Keratinocyte (primary cell): ENCODE measurements around the gene RAB11FIP2.

Experiments
- EZH2 ChIP-seq: IDR thresholded peaks from one replicate; pipeline ENCODE4 v1.6.1; 2012; ENCODE audit warnings: inconsistent platforms, mild to moderate bottlenecking, low read length, moderate library complexity
- TF ChIP-seq, protein P1 (sequence below), 3 experiments: IDR thresholded peaks in 1 of 3; conservative IDR thresholded peaks in 1 of 3; optimal IDR thresholded peaks in 1 of 3; 2 replicates in 2 of 3; 3 replicates in 1 of 3; pipeline versions ENCODE3 to v1.5.1; 2011; ENCODE audit warnings: low read length in 3 of 3, mild to moderate bottlenecking in 3 of 3, moderate library complexity in 2 of 3, control low read depth in 1 of 3, inconsistent platforms in 1 of 3; ENCODE audit not compliant: insufficient read depth in 2 of 3; ENCODE audit errors: extremely low read depth in 1 of 3

DNA sequence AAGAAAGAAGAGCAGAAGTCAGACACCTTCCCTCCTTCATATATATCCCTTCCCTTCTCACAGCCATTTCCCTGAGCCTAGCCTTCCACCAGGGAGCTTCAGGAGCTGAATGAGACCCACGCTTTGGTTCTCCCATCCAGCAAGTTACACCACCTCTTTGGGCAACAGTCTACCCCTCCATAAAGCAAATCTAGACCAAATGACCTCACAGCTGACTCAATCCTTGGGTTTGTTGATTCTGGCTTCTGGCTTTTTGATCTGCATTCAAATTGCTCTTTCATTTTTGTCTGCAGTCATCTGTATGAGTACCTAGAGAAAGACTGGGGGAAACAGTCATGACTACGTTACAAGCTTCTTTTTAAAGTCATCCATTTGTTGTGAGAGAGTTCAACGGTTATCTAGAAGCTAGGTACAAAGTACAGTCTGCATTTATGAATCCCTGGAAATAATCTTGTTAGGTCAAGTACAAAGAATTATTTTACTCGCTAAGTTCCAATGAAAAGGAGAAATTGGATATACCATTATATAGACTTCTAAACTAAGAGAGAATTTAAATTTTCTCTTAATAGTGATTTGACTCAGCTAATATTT lies 86.3 kb downstream of the RAB11FIP2 start:
- no peak for TF ChIP-seq EZH2
- TF ChIP-seq, protein P1, sequence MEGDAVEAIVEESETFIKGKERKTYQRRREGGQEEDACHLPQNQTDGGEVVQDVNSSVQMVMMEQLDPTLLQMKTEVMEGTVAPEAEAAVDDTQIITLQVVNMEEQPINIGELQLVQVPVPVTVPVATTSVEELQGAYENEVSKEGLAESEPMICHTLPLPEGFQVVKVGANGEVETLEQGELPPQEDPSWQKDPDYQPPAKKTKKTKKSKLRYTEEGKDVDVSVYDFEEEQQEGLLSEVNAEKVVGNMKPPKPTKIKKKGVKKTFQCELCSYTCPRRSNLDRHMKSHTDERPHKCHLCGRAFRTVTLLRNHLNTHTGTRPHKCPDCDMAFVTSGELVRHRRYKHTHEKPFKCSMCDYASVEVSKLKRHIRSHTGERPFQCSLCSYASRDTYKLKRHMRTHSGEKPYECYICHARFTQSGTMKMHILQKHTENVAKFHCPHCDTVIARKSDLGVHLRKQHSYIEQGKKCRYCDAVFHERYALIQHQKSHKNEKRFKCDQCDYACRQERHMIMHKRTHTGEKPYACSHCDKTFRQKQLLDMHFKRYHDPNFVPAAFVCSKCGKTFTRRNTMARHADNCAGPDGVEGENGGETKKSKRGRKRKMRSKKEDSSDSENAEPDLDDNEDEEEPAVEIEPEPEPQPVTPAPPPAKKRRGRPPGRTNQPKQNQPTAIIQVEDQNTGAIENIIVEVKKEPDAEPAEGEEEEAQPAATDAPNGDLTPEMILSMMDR (optimal IDR thresholded peaks at IDR 0.05 in 1 of 3, IDR thresholded peaks at IDR 0.05 in 1 of 3, conservative IDR thresholded peaks at IDR 0.05 in 1 of 3; ENCODE audit: extremely low read depth in 1 of 3, insufficient read depth in 2 of 3, low read length in 3 of 3) = no peak
